GM23338 (cell line): ENCODE measurements around the gene RFX2. TPM values are rescaled to one million over a fixed set of nuclear protein-coding genes. Genes with fewer than 3 reads are reported as not detected.

Experiments used
- ATAC-seq: fragments of 200-7000 bp; cut with Tn5 transposase; 3 replicates; pipeline ENCODE4 v1.9.1; 2020
- DNase-seq: peaks from one replicate; pipeline ENCODE4 v3.0.0-alpha.2; 2015; ENCODE audit warnings: low spot score
- H2AFZ ChIP-seq: fragments of 200-600 bp; sonication (generic); 2 replicates; pipeline ENCODE4 v1.8.0; 2016; ENCODE audit warnings: antibody characterized with exemption, mild to moderate bottlenecking, moderate library complexity
- H3F3A ChIP-seq: fragments of 200-600 bp; sonication (generic); replicated peaks from 2 replicates; pipeline ENCODE4 v1.8.0; 2017; ENCODE audit warnings: antibody characterized with exemption, mixed run types, low read depth
- H3K27ac ChIP-seq: fragments of 200-600 bp; sonication (generic); 2 replicates; pipeline ENCODE4 v1.6.1; 2016; ENCODE audit warnings: low read depth
- H3K27me3 ChIP-seq: fragments of 200-600 bp; sonication (generic); 2 replicates; pipeline ENCODE4 v1.8.0; 2016; ENCODE audit warnings: mild to moderate bottlenecking, mixed run types, moderate library complexity; ENCODE audit not compliant: insufficient read depth
- H3K36me3 ChIP-seq: fragments of 200-600 bp; sonication (generic); 2 replicates; pipeline ENCODE4 v1.8.0; 2016; ENCODE audit warnings: mild to moderate bottlenecking; ENCODE audit not compliant: insufficient read depth
- H3K4me1 ChIP-seq: fragments of 200-600 bp; sonication (generic); 2 replicates; pipeline ENCODE4 v1.8.0; 2016; ENCODE audit warnings: mild to moderate bottlenecking, moderate library complexity; ENCODE audit not compliant: insufficient read depth
- H3K4me2 ChIP-seq: fragments of 200-600 bp; sonication (generic); 2 replicates; pipeline ENCODE4 v1.7.1; 2017; ENCODE audit warnings: mixed run types
- H3K4me3 ChIP-seq: fragments of 200-600 bp; sonication (generic); 2 replicates; pipeline ENCODE4 v1.6.1; 2016; ENCODE audit warnings: mixed run types
- H3K79me2 ChIP-seq: fragments of 200-600 bp; sonication (generic); replicated peaks from 2 replicates; pipeline ENCODE4 v1.8.0; 2017; ENCODE audit warnings: mild to moderate bottlenecking; ENCODE audit not compliant: insufficient read depth
- H3K9me2 ChIP-seq: fragments of 200-600 bp; sonication (generic); 2 replicates; pipeline ENCODE4 v1.8.0; 2017; ENCODE audit not compliant: insufficient read depth
- H4K20me1 ChIP-seq: fragments of 200-600 bp; sonication (generic); replicated peaks from 2 replicates; pipeline ENCODE4 v1.8.0; 2017; ENCODE audit warnings: mild to moderate bottlenecking; ENCODE audit not compliant: insufficient read depth
- H3K27ac Mint-ChIP-seq: 2 replicates; pipeline ENCODE4 v1.8.0; 2020; ENCODE audit warnings: inconsistent platforms, mild to moderate bottlenecking, moderate library complexity, mixed read lengths
- H3K27me3 Mint-ChIP-seq: 3 replicates; pipeline ENCODE4 v1.8.0; 2022; ENCODE audit warnings: low read depth, mild to moderate bottlenecking, moderate library complexity, mixed read lengths, inconsistent platforms; ENCODE audit not compliant: insufficient read depth, poor library complexity
- H3K36me3 Mint-ChIP-seq: 3 replicates; pipeline ENCODE4 v1.8.0; 2021; ENCODE audit warnings: low read depth, mild to moderate bottlenecking, inconsistent platforms, moderate library complexity, mixed read lengths
- H3K4me1 Mint-ChIP-seq: 3 replicates; pipeline ENCODE4 v1.8.0; 2020; ENCODE audit warnings: mild to moderate bottlenecking, inconsistent platforms, mixed read lengths
- H3K4me3 Mint-ChIP-seq: 3 replicates; pipeline ENCODE4 v1.8.0; 2021; ENCODE audit warnings: moderate library complexity, mild to moderate bottlenecking, inconsistent platforms, mixed read lengths
- H3K9me3 Mint-ChIP-seq: 3 replicates; pipeline ENCODE4 v1.8.0; 2020; ENCODE audit warnings: moderate library complexity, mild to moderate bottlenecking, inconsistent platforms, mixed read lengths
- ETS1 ChIP-seq: IDR thresholded peaks from 2 replicates; pipeline ENCODE4 v1.6.1; 2016; ENCODE audit warnings: antibody characterized with exemption
- EZH2 ChIP-seq: fragments of 200-600 bp; sonication (generic); IDR thresholded peaks from one replicate; pipeline ENCODE4 v1.8.0; 2017; ENCODE audit warnings: antibody characterized with exemption, mild to moderate bottlenecking, low read depth; ENCODE audit not compliant: unreplicated experiment
- JUNB ChIP-seq: IDR thresholded peaks from one replicate; pipeline ENCODE4 v1.6.1; 2016; ENCODE audit warnings: antibody characterized with exemption; ENCODE audit not compliant: unreplicated experiment
- POLR2AphosphoS5 ChIP-seq: IDR thresholded peaks from 2 replicates; pipeline ENCODE4 v1.6.1; 2016; ENCODE audit warnings: antibody characterized with exemption, low read depth
- REST ChIP-seq: IDR thresholded peaks from one replicate; pipeline ENCODE4 v1.6.1; 2018; ENCODE audit warnings: antibody characterized with exemption; ENCODE audit not compliant: unreplicated experiment
- STAT1 ChIP-seq: IDR thresholded peaks from one replicate; pipeline ENCODE4 v1.6.1; 2016; ENCODE audit warnings: antibody characterized with exemption; ENCODE audit not compliant: unreplicated experiment
- ZNF114 ChIP-seq: fragments of 250-450 bp; sonication (Bioruptor Pico); IDR thresholded peaks from 2 replicates; pipeline ENCODE4 v1.5.0; 2020; ENCODE audit warnings: mild to moderate bottlenecking, moderate library complexity
- ZNF331 ChIP-seq: fragments of 250-450 bp; sonication (Bioruptor Pico); IDR thresholded peaks from 2 replicates; pipeline ENCODE4 v1.5.0; 2020; ENCODE audit warnings: low read depth, mild to moderate bottlenecking, moderate library complexity
- ZNF462 ChIP-seq: fragments of 250-450 bp; sonication (Bioruptor Pico); IDR thresholded peaks from 2 replicates; pipeline ENCODE4 v1.5.0; 2020; ENCODE audit warnings: mild to moderate bottlenecking, moderate library complexity
- polyA plus RNA-seq: library from polyadenylated mRNA; unstranded; fragments of >200 nt; fragmentation: Nextera tagmentation; extraction: Ambion mirVana; gene quantifications from 2 replicates; pipeline ENCODE4 v1.2.1, GENCODE V29; 2016
- total RNA-seq: library from RNA; depleted of rRNA; stranded (reverse); fragments of >200 nt; shearing (Covaris generic); gene quantifications from 2 replicates; pipeline ENCODE4 v1.2.3, GENCODE V29; 2014

The RFX2 gene
- total and polyA plus RNA-seq, 2 experiments from 2014 or later: 4.6 to 13.0 TPM

- Histone ChIP-seq H3K4me2 (no peak overlapping the region), H3F3A (no peaks in the 10 kb centered on the region), H3K9me2 (no peaks in the 10 kb centered on the region), H3K27me3 (no peaks in the 10 kb centered on the region), H3K4me3 (no peak overlapping the region), H3K36me3 (no peaks in the 10 kb centered on the region), H2AFZ (no peak overlapping the region), H3K4me1 (no peaks in the 10 kb centered on the region), H3K79me2 (no peaks in the 10 kb centered on the region), H3K27ac (no peak overlapping the region), H4K20me1 (no peaks in the 10 kb centered on the region)
- DNase-seq: no peak
- no peak overlapping the region for H3K4me3 Mint-ChIP-seq
- H3K27me3 Mint-ChIP-seq: peaks cover 1% of the 10 kb centered on the region
- H3K36me3 Mint-ChIP-seq: no peaks in the 10 kb centered on the region
- ATAC-seq: no peak
- no peaks in the 10 kb centered on the region; the same call in 2 of the 3 replicates for H3K9me3 Mint-ChIP-seq
- no peaks in the 10 kb centered on the region for H3K4me1 Mint-ChIP-seq
- TF ChIP-seq REST (no peak), ETS1 (no peak)
- H3K27ac Mint-ChIP-seq: no peak overlapping the region
These were observed 97.7 kb downstream of the RFX2 start for GRCh38 chr19:6012426-6013170.

- Mint-ChIP-seq H3K27me3 (peaks cover 4% of the 10 kb centered on the region), H3K9me3 (no peaks in the 10 kb centered on the region; the same call in 2 of the 3 replicates), H3K4me1 (no peaks in the 10 kb centered on the region), H3K36me3 (no peaks in the 10 kb centered on the region), H3K4me3 (no peak overlapping the region), H3K27ac (no peak overlapping the region)
- Histone ChIP-seq H4K20me1 (no peaks in the 10 kb centered on the region), H3K4me2 (no peak overlapping the region), H3K27ac (no peak overlapping the region), H3K27me3 (no peaks in the 10 kb centered on the region), H3K9me2 (no peaks in the 10 kb centered on the region), H3K79me2 (no peaks in the 10 kb centered on the region), H3K4me3 (no peak overlapping the region), H3K4me1 (no peaks in the 10 kb centered on the region), H3K36me3 (no peaks in the 10 kb centered on the region), H2AFZ (no peak overlapping the region), H3F3A (no peaks in the 10 kb centered on the region)
- ATAC-seq (no peak), DNase-seq (no peak)
- TF ChIP-seq STAT1: no peak
- TF ChIP-seq ETS1: no peak
- no peak for TF ChIP-seq JUNB
- TF ChIP-seq EZH2: no peak
- no peak for TF ChIP-seq ZNF331 (CRISPR knock-in tag)
- TF ChIP-seq ZNF114: no peak
- no peak for TF ChIP-seq ZNF462 (CRISPR knock-in tag)
- no peak for TF ChIP-seq POLR2AphosphoS5
These were observed 98.5 kb downstream of the RFX2 start for GRCh38 chr19:6011794-6012193.
